Measurements from ENCODE around the gene UEVLD.

Gene UEVLD

DNA sequence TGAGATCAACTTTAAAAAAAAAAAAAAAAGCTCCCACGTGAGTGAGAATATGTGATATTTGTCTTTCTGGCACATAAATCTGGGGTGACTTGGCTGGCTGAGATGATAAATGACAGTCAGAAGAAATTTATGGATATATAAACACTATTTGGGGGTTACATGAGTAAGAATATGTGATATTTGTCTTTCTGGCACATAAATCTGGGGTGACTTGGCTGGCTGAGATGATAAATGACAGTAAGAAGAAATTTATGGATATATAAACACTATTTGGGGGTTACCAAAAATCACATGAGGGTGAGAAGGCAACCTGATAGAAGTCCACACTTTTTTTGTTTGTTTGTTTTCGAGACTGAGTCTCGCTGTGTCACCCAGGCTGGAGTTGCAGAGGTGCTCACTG is 55.2 kb downstream of the UEVLD start:
- H3F3A ChIP-seq (ENCODE audit: insufficient read depth, low read length): no peaks in the 10 kb centered on the region

GRCh38 chr11:18527512-18527911 is 61.0 kb downstream of the UEVLD start:
- Histone ChIP-seq H3K4me1 (ENCODE audit: low read length) (peaks cover 7% of the 10 kb centered on the region), H3K4me3 (ENCODE audit: low read length) (peak overlapping the region; percentile 93), H4K20me1 (ENCODE audit: insufficient read depth, low read length) (no peaks in the 10 kb centered on the region), H3K9me2 (replicated peaks; ENCODE audit: insufficient read depth, low read length) (no peaks in the 10 kb centered on the region), H3F3A (ENCODE audit: insufficient read depth, low read length) (peaks cover 16% of the 10 kb centered on the region; the same call in 1 of the 2 replicates), H3K9ac (ENCODE audit: low read length) (peak overlapping the region; percentile 95), H3K9me3 (replicated peaks; ENCODE audit: insufficient read depth, low read length) (no peaks in the 10 kb centered on the region), H2AFZ (ENCODE audit: low read length) (peak overlapping the region; percentile 81), H3K27ac (ENCODE audit: low read length) (peak overlapping the region; percentile 90; the same call in 1 of the 2 replicates), H3K27me3 (replicated peaks; ENCODE audit: insufficient read depth, low read length) (no peaks in the 10 kb centered on the region), H3K36me3 (replicated peaks; ENCODE audit: insufficient read depth, low read length) (no peaks in the 10 kb centered on the region), H3K79me2 (ENCODE audit: low read length) (peaks cover 49% of the 10 kb centered on the region), H3K4me2 (ENCODE audit: low read depth, low read length) (peak overlapping the region; percentile 93)
- peak; percentile 8 for DNase-seq
- TF ChIP-seq EZH2 (optimal IDR thresholded peaks at IDR 0.05; ENCODE audit: low read depth, low read length) (no peak), EZH2phosphoT487 (IDR thresholded peaks at IDR 0.05; ENCODE audit: low read length) (no peak)
- TF ChIP-seq, protein P1, sequence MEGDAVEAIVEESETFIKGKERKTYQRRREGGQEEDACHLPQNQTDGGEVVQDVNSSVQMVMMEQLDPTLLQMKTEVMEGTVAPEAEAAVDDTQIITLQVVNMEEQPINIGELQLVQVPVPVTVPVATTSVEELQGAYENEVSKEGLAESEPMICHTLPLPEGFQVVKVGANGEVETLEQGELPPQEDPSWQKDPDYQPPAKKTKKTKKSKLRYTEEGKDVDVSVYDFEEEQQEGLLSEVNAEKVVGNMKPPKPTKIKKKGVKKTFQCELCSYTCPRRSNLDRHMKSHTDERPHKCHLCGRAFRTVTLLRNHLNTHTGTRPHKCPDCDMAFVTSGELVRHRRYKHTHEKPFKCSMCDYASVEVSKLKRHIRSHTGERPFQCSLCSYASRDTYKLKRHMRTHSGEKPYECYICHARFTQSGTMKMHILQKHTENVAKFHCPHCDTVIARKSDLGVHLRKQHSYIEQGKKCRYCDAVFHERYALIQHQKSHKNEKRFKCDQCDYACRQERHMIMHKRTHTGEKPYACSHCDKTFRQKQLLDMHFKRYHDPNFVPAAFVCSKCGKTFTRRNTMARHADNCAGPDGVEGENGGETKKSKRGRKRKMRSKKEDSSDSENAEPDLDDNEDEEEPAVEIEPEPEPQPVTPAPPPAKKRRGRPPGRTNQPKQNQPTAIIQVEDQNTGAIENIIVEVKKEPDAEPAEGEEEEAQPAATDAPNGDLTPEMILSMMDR (IDR thresholded peaks at IDR 0.05; ENCODE audit: low read length): no peak

More for the DNA sequence above, 55.2 kb downstream of the UEVLD start:
- Histone ChIP-seq H3K27ac (ENCODE audit: low read length) (no peak overlapping the region), H3K9me3 (replicated peaks; ENCODE audit: insufficient read depth, low read length) (no peaks in the 10 kb centered on the region), H3K9ac (ENCODE audit: low read length) (no peak overlapping the region), H3K4me3 (ENCODE audit: low read length) (no peak overlapping the region), H3K27me3 (replicated peaks; ENCODE audit: insufficient read depth, low read length) (no peaks in the 10 kb centered on the region), H3K79me2 (ENCODE audit: low read length) (no peaks in the 10 kb centered on the region), H3K9me2 (replicated peaks; ENCODE audit: insufficient read depth, low read length) (no peaks in the 10 kb centered on the region), H3K36me3 (replicated peaks; ENCODE audit: insufficient read depth, low read length) (no peaks in the 10 kb centered on the region), H4K20me1 (ENCODE audit: insufficient read depth, low read length) (no peaks in the 10 kb centered on the region), H3K4me2 (ENCODE audit: low read depth, low read length) (no peak overlapping the region), H3K4me1 (ENCODE audit: low read length) (no peaks in the 10 kb centered on the region), H2AFZ (ENCODE audit: low read length) (no peak overlapping the region)
- no peak for DNase-seq
- TF ChIP-seq, protein P1 (IDR thresholded peaks at IDR 0.05; ENCODE audit: low read length): no peak
- TF ChIP-seq EZH2phosphoT487 (IDR thresholded peaks at IDR 0.05; ENCODE audit: low read length) (no peak), EZH2 (optimal IDR thresholded peaks at IDR 0.05; ENCODE audit: low read depth, low read length) (no peak)

GRCh38 chr11:18526521-18527296 is 61.8 kb downstream of the UEVLD start, which contains the start of gene TSG101:
Gene TSG101 (minus strand): TSS chr11:18526942. CDS start chr11:18526816, 126 bp downstream.
- Histone ChIP-seq H3F3A (ENCODE audit: insufficient read depth, low read length) (peaks cover 16% of the 10 kb centered on the region; the same call in 1 of the 2 replicates), H3K9ac (ENCODE audit: low read length) (peak within 1 kb of the TSS; percentile 95), H3K36me3 (replicated peaks; ENCODE audit: insufficient read depth, low read length) (no peaks in the 10 kb centered on the region), H3K9me3 (replicated peaks; ENCODE audit: insufficient read depth, low read length) (no peaks in the 10 kb centered on the region), H3K79me2 (ENCODE audit: low read length) (peaks cover 57% of the 10 kb centered on the region), H3K27ac (ENCODE audit: low read length) (peak within 1 kb of the TSS; percentile 90), H4K20me1 (ENCODE audit: insufficient read depth, low read length) (no peaks in the 10 kb centered on the region), H2AFZ (ENCODE audit: low read length) (peak within 1 kb of the TSS; percentile 81), H3K4me2 (ENCODE audit: low read depth, low read length) (peak within 1 kb of the TSS; percentile 93), H3K9me2 (replicated peaks; ENCODE audit: insufficient read depth, low read length) (no peaks in the 10 kb centered on the region), H3K4me3 (ENCODE audit: low read length) (peak within 1 kb of the TSS; percentile 93), H3K27me3 (replicated peaks; ENCODE audit: insufficient read depth, low read length) (no peaks in the 10 kb centered on the region), H3K4me1 (ENCODE audit: low read length) (peaks cover 7% of the 10 kb centered on the region)
- TF ChIP-seq EZH2phosphoT487 (IDR thresholded peaks at IDR 0.05; ENCODE audit: low read length) (no peak), EZH2 (optimal IDR thresholded peaks at IDR 0.05; ENCODE audit: low read depth, low read length) (no peak)
- TF ChIP-seq, protein P1 (IDR thresholded peaks at IDR 0.05; ENCODE audit: low read length): no peak
- DNase-seq: peak; percentile 92
